Measurements from ENCODE around the gene AOPEP.
A peak's percentile ranks its signal among the peaks of the same experiment; 100 is the strongest.

Gene AOPEP

DNA sequence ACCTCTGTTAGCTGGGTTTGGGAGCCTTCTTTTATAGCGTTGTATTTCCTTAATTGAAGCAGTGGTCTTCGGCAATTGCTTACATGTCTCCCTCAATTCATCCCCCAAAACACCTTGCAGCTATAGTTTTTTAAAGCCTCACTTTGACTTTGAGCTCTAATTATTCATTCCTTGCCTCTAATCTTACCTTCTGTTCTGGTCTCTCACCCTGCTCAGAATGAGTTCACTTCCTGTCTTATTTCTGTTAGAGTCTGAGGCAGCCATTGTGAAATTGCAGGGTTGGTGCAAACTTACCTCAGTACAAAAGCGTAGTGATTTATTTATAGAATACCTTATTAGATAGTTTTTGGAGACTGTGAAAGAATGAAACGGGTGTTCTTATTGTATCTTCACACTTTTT, 35.0 kb downstream of the AOPEP start:
- H3K9me3 Mint-ChIP-seq: no peaks in the 10 kb centered on the region
- H3K4me3 Mint-ChIP-seq: no peak overlapping the region
- DNase-seq: no peak
- peaks cover 18% of the 10 kb centered on the region for H3K4me1 Mint-ChIP-seq (ENCODE audit: low read depth)
- H3K27ac Mint-ChIP-seq: no peak overlapping the region
- no peaks in the 10 kb centered on the region for H3K27me3 Mint-ChIP-seq
- peaks cover 41% of the 10 kb centered on the region for H3K36me3 Mint-ChIP-seq (ENCODE audit: low read depth)

DNA sequence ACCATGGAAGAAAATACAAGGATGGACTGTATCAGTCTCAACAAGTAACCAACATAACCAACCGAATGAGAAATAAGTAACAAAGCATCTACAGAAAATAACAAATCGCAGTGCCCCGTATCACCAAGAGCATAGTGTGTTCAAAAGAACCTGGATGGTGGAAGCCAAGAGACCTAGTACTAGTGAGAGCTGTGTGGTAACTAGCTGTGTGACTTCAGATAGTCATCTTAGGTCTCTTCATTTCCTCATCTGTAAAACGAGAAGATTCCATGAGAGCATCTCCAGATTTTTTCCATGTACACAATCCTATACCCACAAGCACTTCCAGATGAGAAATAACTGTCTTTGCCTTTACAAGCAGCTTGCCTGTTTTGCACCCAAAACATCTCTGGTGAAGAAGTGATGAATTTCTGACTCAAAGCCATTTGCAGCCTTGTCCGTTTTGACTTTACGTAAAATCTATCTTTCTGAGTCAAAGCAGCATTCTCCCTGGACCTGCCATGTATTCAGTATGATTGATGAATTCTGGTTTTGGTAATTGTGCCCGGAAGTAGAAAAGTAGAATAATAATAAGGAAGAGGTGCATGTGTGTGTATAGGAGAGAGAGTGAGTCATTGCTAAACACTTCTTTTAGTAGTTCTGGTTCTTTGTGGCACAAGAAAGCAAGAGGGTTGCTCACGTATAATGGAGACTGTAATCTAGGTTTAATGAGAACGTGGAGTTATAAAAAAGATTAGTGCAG, 41.0 kb downstream of the AOPEP start:
- H3K27ac Mint-ChIP-seq: peak overlapping the region; percentile 6
- H3K9me3 Mint-ChIP-seq: no peaks in the 10 kb centered on the region
- no peak overlapping the region for H3K4me3 Mint-ChIP-seq
- peaks cover 27% of the 10 kb centered on the region for H3K36me3 Mint-ChIP-seq (ENCODE audit: low read depth)
- no peaks in the 10 kb centered on the region for H3K27me3 Mint-ChIP-seq
- H3K4me1 Mint-ChIP-seq (ENCODE audit: low read depth): peaks cover 25% of the 10 kb centered on the region
- no peak for DNase-seq

DNA sequence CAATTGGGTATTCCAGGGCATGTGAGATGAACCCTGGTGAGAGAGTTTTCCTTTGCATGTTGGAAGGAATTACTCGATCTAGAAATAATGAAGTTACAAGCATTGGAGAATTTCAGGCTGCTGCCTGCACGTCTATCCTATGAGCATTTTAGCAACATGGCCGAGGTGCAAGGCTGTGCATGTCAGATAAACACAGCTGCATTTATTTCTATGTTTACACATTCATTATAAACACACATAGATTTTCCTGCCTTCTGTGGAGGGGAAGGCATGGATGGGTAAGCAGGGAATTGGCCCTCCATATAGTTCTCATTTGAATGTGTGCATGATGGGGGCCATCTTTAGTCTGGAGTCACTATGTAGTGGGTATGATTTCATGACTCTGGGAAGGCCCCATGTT, 42.3 kb downstream of the AOPEP start:
- no peak for DNase-seq
- H3K9me3 Mint-ChIP-seq: no peaks in the 10 kb centered on the region
- H3K4me3 Mint-ChIP-seq: no peak overlapping the region
- no peak overlapping the region for H3K27ac Mint-ChIP-seq
- peaks cover 25% of the 10 kb centered on the region for H3K4me1 Mint-ChIP-seq (ENCODE audit: low read depth)
- peaks cover 30% of the 10 kb centered on the region for H3K36me3 Mint-ChIP-seq (ENCODE audit: low read depth)
- no peaks in the 10 kb centered on the region for H3K27me3 Mint-ChIP-seq

DNA sequence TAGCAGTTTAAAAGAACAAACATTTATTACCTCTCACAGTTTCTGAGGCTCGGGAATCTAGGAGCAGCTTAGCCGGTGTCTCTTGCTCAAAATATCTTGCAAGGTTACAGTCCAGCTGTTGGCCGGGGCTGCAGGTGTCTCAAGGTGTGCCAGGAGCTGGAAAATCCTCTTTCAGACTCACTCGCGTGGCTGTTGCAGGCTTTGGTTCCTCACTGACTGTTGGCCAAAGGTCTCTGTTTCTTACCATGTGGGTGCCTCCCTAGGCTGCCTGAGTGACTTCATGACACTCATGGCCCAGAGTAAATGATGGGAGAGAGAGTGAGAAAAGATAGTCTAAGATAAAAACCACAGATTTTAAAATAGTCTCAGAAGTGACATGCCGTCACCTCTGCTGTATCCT, 43.8 kb downstream of the AOPEP start:
- H3K4me1 Mint-ChIP-seq (ENCODE audit: low read depth): peaks cover 25% of the 10 kb centered on the region
- H3K27me3 Mint-ChIP-seq: no peaks in the 10 kb centered on the region
- H3K4me3 Mint-ChIP-seq: no peak overlapping the region
- H3K27ac Mint-ChIP-seq: no peak overlapping the region
- H3K9me3 Mint-ChIP-seq: no peaks in the 10 kb centered on the region
- DNase-seq: no peak
- H3K36me3 Mint-ChIP-seq (ENCODE audit: low read depth): peaks cover 27% of the 10 kb centered on the region

DNA sequence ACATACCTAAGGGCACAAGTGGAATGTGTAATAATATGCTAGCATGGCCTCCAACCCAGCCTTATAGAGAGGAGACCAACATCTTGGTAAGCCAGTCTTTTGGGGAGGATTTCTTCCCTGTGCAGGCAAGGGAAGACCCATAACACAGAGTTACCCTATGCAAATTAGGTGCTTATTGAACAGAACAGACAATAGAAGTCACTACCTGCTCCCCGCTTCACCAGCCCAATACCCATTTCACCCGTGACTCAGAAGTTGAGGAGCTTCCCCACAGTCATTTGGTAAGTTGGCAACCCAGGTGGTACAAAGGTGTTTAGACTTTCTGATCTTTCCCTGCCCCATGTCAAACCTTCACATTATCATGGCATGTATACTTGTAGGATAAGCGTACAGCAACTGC, 44.6 kb downstream of the AOPEP start:
- no peak for DNase-seq
- peaks cover 25% of the 10 kb centered on the region for H3K4me1 Mint-ChIP-seq (ENCODE audit: low read depth)
- peaks cover 23% of the 10 kb centered on the region for H3K36me3 Mint-ChIP-seq (ENCODE audit: low read depth)
- H3K27ac Mint-ChIP-seq: no peak overlapping the region
- no peak overlapping the region for H3K4me3 Mint-ChIP-seq
- no peaks in the 10 kb centered on the region for H3K27me3 Mint-ChIP-seq
- H3K9me3 Mint-ChIP-seq: no peaks in the 10 kb centered on the region

DNA sequence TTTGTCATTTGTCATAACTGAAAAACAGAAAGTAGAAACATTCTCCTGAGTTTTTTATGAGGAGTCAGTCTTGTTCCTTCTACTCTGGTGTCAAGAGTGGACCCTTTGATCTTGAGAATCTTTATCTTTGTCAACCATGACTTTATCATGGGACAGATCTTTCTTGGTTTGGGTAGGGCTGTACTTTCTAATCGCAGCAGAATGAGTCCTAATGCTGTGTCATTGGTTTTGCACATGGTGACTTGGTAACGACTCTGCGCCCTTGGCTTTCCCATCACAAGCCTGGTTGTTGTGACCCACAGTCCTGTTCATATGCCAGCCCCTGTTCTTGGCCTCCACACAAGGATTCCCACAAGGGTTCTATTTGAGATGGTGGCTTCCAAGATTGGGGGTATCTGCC, 45.6 kb downstream of the AOPEP start:
- Mint-ChIP-seq H3K36me3 (ENCODE audit: low read depth) (peaks cover 18% of the 10 kb centered on the region), H3K27me3 (no peaks in the 10 kb centered on the region), H3K4me3 (no peak overlapping the region), H3K9me3 (no peaks in the 10 kb centered on the region), H3K27ac (no peak overlapping the region), H3K4me1 (ENCODE audit: low read depth) (peaks cover 22% of the 10 kb centered on the region)
- DNase-seq: no peak

DNA sequence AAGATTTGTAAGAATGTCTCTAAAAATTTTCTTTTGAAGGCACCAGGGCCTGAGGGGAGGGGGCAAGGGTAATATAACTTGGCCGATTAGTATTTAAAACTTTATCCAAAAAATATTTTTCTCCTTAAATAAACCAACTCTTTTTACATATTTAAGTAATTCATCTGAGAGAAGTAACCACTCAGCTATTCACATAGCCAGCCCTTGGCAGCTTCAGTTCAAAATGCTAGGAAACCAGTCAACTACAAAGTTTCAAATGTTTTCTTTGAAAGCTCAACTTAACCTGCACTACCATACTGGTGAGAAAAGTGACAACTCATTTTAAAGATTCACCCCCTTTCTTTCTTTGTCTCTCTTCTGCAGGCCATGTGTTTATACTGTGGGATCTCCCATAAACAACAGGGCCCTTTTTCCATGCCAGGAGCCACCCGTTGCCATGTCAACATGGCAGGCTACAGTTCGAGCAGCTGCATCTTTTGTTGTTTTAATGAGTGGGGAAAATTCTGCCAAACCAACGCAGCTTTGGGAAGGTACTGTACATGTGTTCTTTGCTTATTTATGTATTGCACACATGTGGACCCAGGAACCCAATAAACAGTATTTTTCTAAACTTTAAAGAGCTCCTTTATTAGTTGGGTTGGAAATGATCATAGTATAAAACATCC, 46.3 kb downstream of the AOPEP start:
- peaks cover 18% of the 10 kb centered on the region for H3K4me1 Mint-ChIP-seq (ENCODE audit: low read depth)
- H3K27me3 Mint-ChIP-seq: no peaks in the 10 kb centered on the region
- no peaks in the 10 kb centered on the region for H3K9me3 Mint-ChIP-seq
- H3K27ac Mint-ChIP-seq: no peak overlapping the region
- DNase-seq: no peak
- no peak overlapping the region for H3K4me3 Mint-ChIP-seq
- H3K36me3 Mint-ChIP-seq (ENCODE audit: low read depth): peaks cover 13% of the 10 kb centered on the region

DNA sequence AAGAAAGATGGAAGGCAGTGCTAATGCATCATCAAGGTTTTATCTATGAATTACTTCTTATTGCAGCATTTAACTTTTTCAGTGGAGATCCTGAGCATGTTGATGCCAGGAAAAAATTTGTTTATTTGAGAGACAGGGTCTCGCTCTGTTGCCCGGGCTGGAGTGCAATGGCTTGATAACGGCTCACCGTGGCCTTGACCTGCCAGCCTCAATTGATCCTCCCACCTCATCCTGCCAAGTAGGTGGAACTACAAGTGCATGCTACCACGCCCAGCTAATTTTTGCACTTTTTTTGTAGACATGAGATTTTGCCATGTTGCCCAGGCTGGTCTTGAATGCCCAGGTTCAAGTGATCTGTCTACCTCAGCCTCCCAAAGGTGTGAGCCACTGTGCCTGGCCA, 47.2 kb downstream of the AOPEP start:
- Mint-ChIP-seq H3K4me3 (no peak overlapping the region), H3K9me3 (no peaks in the 10 kb centered on the region), H3K27ac (no peak overlapping the region), H3K4me1 (ENCODE audit: low read depth) (peaks cover 17% of the 10 kb centered on the region), H3K36me3 (ENCODE audit: low read depth) (peaks cover 10% of the 10 kb centered on the region), H3K27me3 (no peaks in the 10 kb centered on the region)
- DNase-seq: no peak

DNA sequence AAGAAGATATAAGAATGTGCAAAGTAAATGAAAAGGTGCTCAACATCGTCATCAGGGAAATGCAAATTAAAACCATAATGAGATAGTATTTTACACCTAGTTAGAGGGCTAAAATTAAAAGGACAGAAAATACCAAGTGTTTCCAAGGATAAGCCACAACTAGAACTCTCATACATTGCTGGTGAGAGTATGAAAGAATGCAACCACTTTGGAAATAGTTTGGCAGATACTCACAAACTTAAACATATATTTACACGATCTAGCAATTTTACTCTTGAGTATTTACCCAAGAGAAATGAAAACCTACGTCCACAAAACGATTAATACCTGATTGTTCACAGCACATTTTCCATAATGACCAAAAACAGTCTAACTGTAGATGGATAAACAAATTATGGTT, 51.5 kb downstream of the AOPEP start:
- no peak for DNase-seq
- H3K4me3 Mint-ChIP-seq: no peak overlapping the region
- H3K27me3 Mint-ChIP-seq: no peaks in the 10 kb centered on the region
- H3K36me3 Mint-ChIP-seq (ENCODE audit: low read depth): peaks cover 8% of the 10 kb centered on the region
- peaks cover 12% of the 10 kb centered on the region for H3K4me1 Mint-ChIP-seq (ENCODE audit: low read depth)
- no peaks in the 10 kb centered on the region for H3K9me3 Mint-ChIP-seq
- no peak overlapping the region for H3K27ac Mint-ChIP-seq

DNA sequence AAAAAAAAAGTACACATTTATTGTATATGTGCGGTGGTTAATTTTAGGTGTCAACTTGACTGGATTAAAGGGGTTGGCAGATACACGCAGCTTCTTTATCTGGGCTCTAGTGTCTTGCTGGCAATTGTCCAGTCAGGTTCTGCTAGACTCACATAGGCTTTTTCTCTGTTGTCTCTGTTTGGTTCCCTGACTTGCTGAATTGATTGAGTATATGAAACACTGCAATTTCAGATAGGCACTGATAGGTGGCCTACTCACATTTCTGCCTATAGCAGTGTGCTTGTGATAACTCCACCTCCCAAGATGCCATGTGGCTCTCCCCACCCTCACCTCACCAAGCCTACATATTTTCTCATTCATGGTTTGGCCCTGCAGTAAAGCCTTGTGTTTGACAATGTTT, 52.5 kb downstream of the AOPEP start:
- Mint-ChIP-seq H3K9me3 (no peaks in the 10 kb centered on the region), H3K4me1 (ENCODE audit: low read depth) (peaks cover 12% of the 10 kb centered on the region), H3K27me3 (no peaks in the 10 kb centered on the region), H3K36me3 (ENCODE audit: low read depth) (no peaks in the 10 kb centered on the region), H3K27ac (no peak overlapping the region), H3K4me3 (no peak overlapping the region)
- DNase-seq: no peak

DNA sequence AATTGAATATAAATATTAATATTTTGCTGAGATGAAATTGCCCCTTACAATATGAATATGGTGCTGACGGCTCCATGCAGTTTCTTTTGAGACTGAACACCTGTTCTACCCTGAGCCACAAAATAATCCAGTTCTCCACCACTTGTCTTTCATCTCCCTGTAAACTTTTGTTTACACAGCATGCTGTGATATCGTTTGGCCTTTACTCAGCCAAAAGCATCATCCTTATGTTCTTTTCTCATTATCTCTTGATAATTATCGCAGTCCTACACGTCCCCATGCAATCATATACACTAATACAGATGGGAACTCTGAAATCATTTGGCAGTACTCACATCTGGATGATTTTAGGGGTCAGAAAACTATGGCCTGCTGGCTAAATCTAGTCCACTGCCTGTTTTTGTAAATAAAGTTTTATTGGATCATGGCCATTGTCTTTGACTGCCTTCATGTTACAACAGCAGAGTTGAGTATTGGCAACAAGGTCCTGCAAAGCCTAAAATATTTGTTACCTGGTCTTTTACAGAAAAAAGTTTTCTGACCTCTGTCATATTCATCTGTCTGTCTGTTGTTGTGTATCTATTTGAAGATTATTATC, 53.3 kb downstream of the AOPEP start:
- no peak overlapping the region for H3K27ac Mint-ChIP-seq
- H3K9me3 Mint-ChIP-seq: no peaks in the 10 kb centered on the region
- H3K36me3 Mint-ChIP-seq (ENCODE audit: low read depth): no peaks in the 10 kb centered on the region
- DNase-seq: no peak
- H3K27me3 Mint-ChIP-seq: no peaks in the 10 kb centered on the region
- peaks cover 12% of the 10 kb centered on the region for H3K4me1 Mint-ChIP-seq (ENCODE audit: low read depth)
- H3K4me3 Mint-ChIP-seq: no peak overlapping the region

DNA sequence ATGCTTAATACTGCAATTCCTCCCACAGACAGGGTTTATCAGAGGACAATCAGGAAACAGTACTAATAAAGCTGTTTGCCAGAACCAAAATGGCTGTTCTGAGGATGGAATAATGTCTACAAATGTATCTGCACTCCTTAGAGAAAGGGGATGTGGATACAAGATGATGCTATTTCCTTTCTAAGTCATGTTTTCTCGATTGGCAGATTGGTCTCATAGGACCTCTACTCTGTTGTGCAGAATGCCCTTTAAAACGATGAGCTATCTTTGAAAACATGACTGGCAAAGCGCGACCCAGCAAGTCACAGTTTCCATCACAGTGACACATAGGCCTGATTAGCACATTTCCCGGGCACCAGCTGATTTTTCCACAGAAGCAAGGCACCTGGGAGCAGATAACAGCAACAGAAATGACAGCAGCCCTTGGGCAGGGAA, 54.0 kb downstream of the AOPEP start:
- H3K4me1 Mint-ChIP-seq (ENCODE audit: low read depth): peaks cover 12% of the 10 kb centered on the region
- peak overlapping the region; percentile 52 for H3K27ac Mint-ChIP-seq
- H3K9me3 Mint-ChIP-seq: no peaks in the 10 kb centered on the region
- H3K36me3 Mint-ChIP-seq (ENCODE audit: low read depth): no peaks in the 10 kb centered on the region
- H3K4me3 Mint-ChIP-seq: no peak overlapping the region
- H3K27me3 Mint-ChIP-seq: no peaks in the 10 kb centered on the region
- DNase-seq: no peak

DNA sequence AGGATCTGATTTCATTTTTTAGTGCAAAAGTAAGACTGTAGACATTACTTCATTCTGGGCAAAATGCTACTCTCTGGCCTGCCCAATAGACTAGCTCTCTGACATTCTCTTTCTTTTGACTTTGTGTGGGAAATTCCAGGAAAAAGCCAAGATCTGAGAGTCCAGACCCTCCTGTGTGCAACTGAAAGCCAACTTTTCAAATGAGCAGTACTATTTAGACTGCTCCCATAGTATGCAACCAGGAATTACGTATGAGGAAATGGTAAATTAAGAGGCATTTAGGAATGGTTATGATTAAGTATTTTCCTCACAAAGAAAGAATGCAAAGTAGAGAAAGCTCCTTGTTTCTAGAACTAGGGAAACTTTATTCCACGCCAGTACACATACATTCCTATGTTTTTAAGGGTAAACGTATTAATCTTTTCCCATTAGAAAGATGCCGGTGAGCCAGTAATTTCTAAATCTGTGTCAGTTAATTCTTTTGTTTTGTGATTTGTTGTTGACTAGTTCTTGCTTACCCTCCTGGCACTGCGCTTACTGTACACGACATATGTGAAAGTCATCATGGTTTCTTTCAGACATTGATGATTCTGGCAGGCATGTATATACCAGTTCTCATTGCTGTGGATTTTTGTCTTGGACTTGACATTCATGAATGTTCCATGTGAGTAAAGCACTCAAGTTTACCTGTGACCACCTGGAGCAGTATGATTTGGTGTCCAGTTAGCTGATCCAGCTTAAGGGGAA, 56.0 kb downstream of the AOPEP start:
- Mint-ChIP-seq H3K4me3 (no peak overlapping the region), H3K36me3 (ENCODE audit: low read depth) (no peaks in the 10 kb centered on the region), H3K27ac (no peak overlapping the region), H3K4me1 (ENCODE audit: low read depth) (peaks cover 22% of the 10 kb centered on the region), H3K9me3 (no peaks in the 10 kb centered on the region), H3K27me3 (no peaks in the 10 kb centered on the region)
- DNase-seq: no peak

DNA sequence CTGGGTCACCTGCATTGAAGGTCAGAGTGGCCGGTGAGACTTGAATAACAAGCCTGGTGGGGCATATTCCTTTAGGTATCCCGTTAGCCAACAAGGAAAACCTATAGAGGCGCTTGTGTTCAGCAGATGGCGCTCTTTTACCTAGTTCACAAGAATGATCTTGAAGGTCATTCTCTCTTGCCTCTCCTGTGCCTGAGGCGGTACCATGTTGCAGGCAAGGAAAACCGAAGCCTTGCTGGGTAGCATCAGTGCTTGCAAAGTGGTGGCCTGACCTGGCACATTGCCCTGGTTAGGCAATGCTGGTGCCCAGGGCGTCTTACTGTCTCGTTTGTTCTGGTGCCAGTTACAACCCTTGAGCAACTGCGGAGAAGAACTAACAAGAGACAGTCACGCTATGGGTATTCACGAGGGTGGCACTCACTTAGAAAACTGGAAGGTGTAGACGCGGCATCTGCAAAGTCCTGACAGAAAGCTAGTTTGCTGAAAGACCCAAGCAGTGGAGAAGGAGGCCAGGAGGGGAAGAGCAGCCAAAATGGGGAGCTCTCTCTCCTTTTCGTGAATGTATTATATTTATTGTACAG, 56.7 kb downstream of the AOPEP start:
- DNase-seq: peak; percentile 47
- Mint-ChIP-seq H3K4me1 (ENCODE audit: low read depth) (peaks cover 22% of the 10 kb centered on the region), H3K9me3 (no peaks in the 10 kb centered on the region), H3K36me3 (ENCODE audit: low read depth) (peaks cover under 1% of the 10 kb centered on the region), H3K27me3 (no peaks in the 10 kb centered on the region), H3K4me3 (no peak overlapping the region), H3K27ac (no peak overlapping the region)
